H1 (cell line): ENCODE results near the gene GALNT2.

Source experiments
- EGR1 ChIP-seq: IDR thresholded peaks from 2 replicates; pipeline ENCODE4 v1.6.1; 2011; ENCODE audit warnings: low read depth, low read length, borderline replicate concordance
- EP300 ChIP-seq, 2 experiments: IDR thresholded peaks; 1 replicate in 1 of 2; 2 replicates in 1 of 2; pipeline ENCODE4 v1.6.1; 2011 to 2012; ENCODE audit warnings: low read depth in 2 of 2, low read length in 2 of 2, mild to moderate bottlenecking in 2 of 2, borderline replicate concordance in 1 of 2, inconsistent platforms in 1 of 2, moderate library complexity in 1 of 2
- GABPA ChIP-seq: IDR thresholded peaks from 2 replicates; pipeline ENCODE4 v1.6.1; 2011; ENCODE audit warnings: mild to moderate bottlenecking, low read length, moderate library complexity, borderline replicate concordance; ENCODE audit not compliant: insufficient read depth
- JUND ChIP-seq: IDR thresholded peaks from 2 replicates; pipeline ENCODE4 v1.6.1; 2011; ENCODE audit warnings: mild to moderate bottlenecking, improper control_type of control experiment, low read length
- SIN3A ChIP-seq, 2 experiments: IDR thresholded peaks in 1 of 2; conservative IDR thresholded peaks in 1 of 2; 2 replicates each; pipeline ENCODE4 v1.6.1; 2011 to 2012; ENCODE audit warnings: low read length in 2 of 2, improper control_type of control experiment in 1 of 2, low read depth in 1 of 2, mild to moderate bottlenecking in 1 of 2
- TAF1 ChIP-seq: IDR thresholded peaks from 2 replicates; pipeline ENCODE4 v1.6.1; 2011; ENCODE audit warnings: mild to moderate bottlenecking, low read depth, low read length
- TAF7 ChIP-seq: optimal IDR thresholded peaks from 2 replicates; pipeline ENCODE3; 2011; ENCODE audit warnings: low read depth, mild to moderate bottlenecking, inconsistent platforms, low read length, moderate library complexity, borderline replicate concordance
- TEAD4 ChIP-seq: IDR thresholded peaks from 2 replicates; pipeline ENCODE4 v1.6.1; 2012; ENCODE audit warnings: low read depth, low read length, inconsistent platforms, mixed read lengths
- YY1 ChIP-seq: IDR thresholded peaks from 2 replicates; pipeline ENCODE4 v1.6.1; 2011; ENCODE audit warnings: low read depth, mild to moderate bottlenecking, low read length
- TF ChIP-seq, protein P1 (sequence below), 3 experiments: IDR thresholded peaks; 1 replicate in 2 of 3; 2 replicates in 1 of 3; pipeline versions ENCODE4 v1.5.1 to v1.6.1; 2011; ENCODE audit warnings: low read length in 3 of 3, mild to moderate bottlenecking in 3 of 3, inconsistent platforms in 2 of 3, low read depth in 1 of 3, moderate library complexity in 1 of 3; ENCODE audit not compliant: insufficient read depth in 1 of 3; ENCODE audit errors: control extremely low read depth in 1 of 3

DNA sequence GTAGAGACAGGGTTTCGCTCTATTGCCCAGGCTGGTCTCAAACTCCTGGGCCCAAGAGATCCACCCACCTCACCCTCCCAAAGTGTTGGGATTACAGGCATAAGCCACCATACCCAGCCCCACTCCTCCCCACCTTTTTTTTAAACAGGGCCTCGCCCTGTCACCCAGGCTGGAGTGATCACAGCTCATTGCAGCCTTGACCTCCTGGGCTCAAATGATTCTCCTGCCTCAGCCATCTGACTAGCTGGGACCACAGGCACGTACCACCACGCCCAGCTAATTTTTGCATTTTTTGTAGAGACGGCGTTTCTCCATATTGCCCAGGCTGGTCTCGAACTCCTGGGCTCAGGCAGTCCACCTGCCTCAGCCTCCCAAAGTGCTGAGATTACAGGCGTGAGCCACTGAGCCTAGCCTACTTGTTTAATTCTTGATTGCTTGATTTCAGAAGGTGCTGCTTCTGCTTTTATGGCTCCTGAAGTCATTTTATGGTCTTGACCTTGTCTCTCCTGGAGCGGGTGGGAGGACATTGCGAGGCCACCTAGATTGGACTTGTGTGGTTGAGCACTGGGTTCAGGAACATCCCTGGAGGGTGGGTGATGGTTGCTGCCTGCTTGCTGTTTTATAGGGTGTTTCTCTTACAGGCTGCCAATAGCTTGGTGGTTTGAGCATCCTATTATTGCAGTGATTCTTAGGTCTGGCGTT lies 81.9 kb downstream of the GALNT2 start:
- TF ChIP-seq TAF1 (no peak), GABPA (no peak), JUND (no peak), TAF7 (no peak), YY1 (no peak), SIN3A (conservative IDR thresholded peaks at IDR 0.05 in 1 of 2, IDR thresholded peaks at IDR 0.05 in 1 of 2; ENCODE audit: low read depth in 1 of 2, low read length in 2 of 2) (no peak), TEAD4 (no peak), EP300 (IDR thresholded peaks at IDR 0.05; ENCODE audit: borderline replicate concordance in 1 of 2, low read depth in 2 of 2, low read length in 2 of 2) (no peak), EGR1 (no peak)
- TF ChIP-seq, protein P1, sequence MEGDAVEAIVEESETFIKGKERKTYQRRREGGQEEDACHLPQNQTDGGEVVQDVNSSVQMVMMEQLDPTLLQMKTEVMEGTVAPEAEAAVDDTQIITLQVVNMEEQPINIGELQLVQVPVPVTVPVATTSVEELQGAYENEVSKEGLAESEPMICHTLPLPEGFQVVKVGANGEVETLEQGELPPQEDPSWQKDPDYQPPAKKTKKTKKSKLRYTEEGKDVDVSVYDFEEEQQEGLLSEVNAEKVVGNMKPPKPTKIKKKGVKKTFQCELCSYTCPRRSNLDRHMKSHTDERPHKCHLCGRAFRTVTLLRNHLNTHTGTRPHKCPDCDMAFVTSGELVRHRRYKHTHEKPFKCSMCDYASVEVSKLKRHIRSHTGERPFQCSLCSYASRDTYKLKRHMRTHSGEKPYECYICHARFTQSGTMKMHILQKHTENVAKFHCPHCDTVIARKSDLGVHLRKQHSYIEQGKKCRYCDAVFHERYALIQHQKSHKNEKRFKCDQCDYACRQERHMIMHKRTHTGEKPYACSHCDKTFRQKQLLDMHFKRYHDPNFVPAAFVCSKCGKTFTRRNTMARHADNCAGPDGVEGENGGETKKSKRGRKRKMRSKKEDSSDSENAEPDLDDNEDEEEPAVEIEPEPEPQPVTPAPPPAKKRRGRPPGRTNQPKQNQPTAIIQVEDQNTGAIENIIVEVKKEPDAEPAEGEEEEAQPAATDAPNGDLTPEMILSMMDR (IDR thresholded peaks at IDR 0.05; ENCODE audit: control extremely low read depth in 1 of 3, insufficient read depth in 1 of 3, low read depth in 1 of 3, low read length in 3 of 3), result no peak
